Germinal center (tissue), 1 donor: ENCODE results near the gene MS4A13.
"Not testable (repeated sequence)": the region's sequence is repeated elsewhere in the genome, so short reads cannot be mapped to it uniquely, and the experiment has no call there.

Experiments used
- DNase-seq: peaks from one replicate; pipeline ENCODE4 v3.0.0; 2012; ENCODE audit warnings: mixed read lengths, low spot score

Gene MS4A13, protein sequence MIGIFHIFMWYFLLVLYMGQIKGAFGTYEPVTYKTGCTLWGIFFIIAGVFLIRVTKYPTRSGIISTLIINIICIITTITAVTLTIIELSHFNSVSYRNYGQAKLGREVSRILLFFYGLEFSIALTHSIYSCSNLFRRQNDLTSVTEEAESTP

DNA sequence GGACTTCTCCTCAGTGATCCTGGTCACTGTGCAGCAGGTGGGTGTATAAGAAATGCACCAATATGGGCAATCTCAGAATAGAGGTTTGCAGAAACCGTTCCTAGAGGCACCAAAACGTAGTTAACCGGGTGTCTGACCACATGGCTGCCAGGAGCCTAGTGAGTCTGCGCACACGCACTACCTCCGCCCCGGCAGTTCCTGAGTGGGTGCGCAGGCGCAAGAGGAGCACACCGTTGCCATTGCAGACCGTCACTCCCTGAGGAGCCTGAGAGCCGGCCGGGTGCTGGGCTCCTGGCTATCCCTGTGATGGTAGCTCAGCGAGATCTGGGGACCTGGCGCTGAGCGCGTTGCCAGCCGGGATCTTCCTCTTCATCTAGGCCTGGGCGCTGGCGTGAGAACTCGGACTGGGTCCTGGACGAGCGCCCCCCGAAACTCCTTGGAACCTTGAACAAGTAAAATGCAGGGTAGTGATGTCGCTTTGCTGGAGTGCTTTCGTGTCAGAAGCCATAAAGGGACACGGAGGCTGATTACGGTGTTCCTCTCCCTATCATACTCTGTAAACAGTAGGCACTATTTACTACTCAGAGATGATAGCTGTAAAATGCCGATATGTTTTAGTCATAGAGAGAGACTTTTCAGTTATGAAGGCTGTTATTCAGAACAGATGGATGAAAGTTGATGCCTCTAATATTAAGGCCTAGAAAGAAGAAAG is at the start of gene MS4A13:
TSS of gene MS4A13 (plus strand) at position 249 of the 712 bp plus-strand sequence. CDS start 2,692 bp downstream, outside the sequence.
- no peak for DNase-seq

DNA sequence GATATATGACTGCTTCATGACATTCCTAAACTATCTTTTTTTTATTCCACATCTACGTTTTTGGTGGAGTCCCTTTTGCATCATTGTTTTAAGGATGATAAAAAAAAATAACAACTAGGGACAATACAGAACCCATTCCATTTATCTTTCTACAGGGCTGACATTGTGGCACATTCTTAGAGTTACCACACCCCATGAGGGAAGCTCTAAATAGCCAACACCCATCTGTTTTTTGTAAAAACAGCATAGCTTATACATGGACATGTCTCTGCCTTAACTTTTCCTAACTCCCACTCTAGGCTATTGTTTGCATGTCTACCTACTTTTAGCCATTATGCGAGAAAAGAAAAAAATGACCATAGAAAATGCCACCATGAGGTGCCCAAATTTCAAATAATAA is 46.4 kb upstream of the MS4A13 start:
- DNase-seq: no peak

- DNase-seq: no peak
Measured at GRCh38 chr11:60469723-60470122, 45.5 kb upstream of the MS4A13 start.

DNA sequence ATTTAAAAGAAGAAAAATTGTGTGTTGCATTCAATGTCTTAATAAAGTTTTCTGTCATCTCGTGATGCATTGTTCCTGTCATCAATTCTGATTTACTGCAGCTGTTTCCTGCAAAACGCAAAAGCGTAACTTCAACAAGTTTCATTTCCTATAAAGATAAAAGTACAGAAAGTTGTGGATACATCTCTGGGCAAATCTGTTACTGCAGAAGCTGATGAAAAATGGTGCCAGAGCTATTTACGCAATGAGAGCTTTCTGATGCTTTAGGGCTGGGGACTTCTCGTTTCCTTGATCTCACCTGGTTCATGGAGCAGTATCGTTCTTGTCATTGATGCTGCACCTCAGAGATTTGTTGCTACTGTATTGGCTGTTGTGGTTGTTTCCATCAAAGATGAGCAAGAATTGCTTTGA is 38.2 kb upstream of the MS4A13 start:
- DNase-seq: peak; percentile 61

DNA sequence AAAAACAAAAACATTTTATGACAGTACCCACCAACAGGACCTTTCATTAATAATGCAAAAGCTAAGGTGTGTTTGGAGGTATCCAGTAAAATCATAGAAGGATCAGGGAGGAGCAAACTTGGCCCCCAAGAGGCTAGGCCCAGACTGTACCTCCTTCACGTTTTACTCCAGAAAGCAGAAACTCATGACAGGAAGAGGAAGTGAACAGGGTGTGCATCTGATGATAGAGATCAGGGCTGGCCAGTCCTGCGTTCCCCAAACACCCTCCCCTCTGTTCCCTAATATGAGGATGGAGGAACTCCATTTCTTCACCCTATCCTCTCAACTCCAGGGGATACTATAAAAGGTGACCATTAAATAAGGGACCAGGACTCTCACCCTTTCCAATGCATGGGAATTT is 32.8 kb upstream of the MS4A13 start:
- DNase-seq: peak; percentile 41

DNA sequence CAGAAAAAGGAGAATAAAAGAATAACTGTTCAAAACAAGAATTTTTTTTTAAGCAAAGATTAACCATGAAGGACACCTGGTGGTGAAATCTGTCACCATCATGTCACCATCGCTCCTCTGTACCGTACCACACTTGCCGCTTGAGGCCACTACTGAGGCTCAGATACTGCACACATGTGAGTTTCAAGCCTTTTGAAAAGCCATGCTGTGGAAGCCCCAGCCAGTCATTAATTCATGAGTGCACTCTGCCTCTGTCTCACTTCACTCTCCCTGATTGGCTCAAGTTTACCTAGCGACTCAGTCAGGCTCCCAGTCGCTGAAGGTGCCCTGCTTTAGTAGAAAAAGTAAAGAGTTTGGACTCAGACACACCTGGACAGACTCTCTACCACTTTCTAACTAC is 29.2 kb upstream of the MS4A13 start:
- DNase-seq: peak; percentile 85

DNA sequence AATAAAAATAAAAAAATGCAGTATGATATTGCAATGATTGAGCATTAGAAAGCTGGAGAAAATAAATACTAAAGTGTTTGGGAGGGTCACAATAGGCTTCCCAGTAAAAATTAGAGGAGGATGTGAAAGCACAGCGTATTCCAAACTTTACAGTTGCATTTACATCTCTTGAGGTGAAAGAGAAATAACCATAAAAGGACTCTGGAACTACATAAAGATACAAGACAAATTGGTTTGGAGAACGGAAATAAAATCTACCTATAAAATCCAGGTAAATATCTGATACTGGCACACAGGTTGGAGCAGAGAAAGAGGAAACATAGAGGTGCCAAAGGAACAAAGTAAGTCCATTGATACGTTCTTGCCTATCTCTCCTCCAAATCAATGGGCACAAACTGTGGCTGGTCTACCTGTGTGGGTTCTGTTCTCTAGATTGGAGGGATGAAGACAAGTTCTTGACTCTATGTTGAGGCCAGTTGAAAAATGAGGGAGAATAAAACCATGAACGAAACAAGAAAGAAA is 22.6 kb upstream of the MS4A13 start, which contains the start of gene MS4A12:
TSS of gene MS4A12 (plus strand) at position 291 of the 522 bp plus-strand sequence. CDS start 4,541 bp downstream, outside the sequence.
- DNase-seq: no peak

DNA sequence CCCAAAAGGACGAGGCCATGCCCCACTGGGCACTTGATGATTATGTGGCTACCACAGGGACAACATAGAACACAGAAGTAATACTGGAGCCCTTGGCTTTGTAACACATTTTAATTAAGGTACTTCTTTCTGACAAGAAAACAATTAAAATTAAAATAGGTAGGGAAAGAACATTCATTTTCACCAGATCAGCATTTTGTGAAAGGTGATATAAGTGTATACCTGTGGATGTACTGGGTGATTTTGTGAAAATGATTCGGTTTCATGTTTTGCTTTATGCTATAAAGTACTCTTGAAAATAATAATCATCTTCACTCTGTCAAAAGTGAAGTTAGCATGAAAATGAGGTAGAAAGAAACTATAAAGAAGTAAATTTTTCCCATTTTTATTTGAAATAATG is 21.7 kb upstream of the MS4A13 start:
- DNase-seq: no peak

DNA sequence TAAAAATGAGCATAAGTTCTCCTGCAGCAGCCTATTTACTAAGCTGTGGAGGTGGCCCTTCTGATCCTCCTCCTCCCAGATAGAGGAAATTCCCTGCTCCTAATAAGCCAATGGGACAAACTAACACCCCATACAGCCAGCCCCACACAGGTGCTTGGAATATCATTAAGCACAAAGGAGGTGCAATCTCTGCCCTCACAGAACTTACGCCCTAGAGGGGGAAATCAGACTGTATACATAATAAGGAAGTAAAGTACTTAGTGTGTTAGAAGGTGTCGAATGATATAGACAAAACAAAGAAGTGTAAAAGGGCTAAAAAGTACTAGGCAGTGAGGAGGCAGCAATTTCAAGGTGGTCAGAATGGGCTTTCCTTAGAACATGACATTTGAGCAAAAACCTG is 16.8 kb upstream of the MS4A13 start:
- no peak for DNase-seq

- peak; percentile 79 for DNase-seq
Measured at GRCh38 chr11:60498853-60499252, 16.3 kb upstream of the MS4A13 start.

DNA sequence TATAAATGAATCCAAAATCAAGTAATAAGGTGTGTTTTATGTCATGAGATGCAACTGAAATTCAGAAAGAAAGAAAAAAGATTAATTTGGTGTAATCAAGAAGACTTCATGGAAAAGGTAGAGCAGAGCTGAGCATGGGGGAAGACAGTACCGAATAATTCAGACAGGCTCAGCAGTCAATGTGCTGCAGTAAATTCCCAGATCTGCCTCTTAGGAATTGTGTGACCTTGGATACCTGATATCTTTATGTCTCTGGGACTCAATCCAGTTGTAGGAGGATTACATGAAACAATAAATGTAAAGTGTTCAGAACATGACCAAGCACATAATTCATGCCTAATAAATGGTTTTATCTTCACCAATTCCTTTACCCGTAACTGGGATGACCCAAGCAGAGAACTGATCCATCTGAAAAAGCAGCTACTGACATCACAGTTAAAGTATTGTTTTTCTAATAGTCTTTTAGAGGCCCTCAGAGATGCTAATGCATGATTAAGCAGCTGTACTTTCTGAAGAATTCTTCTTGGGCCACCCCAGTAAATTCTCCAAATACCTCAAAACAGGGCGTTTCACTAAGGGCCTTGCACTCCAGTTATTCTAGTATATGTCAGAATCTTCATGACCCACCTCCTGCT is 14.8 kb upstream of the MS4A13 start:
- DNase-seq: no peak

DNA sequence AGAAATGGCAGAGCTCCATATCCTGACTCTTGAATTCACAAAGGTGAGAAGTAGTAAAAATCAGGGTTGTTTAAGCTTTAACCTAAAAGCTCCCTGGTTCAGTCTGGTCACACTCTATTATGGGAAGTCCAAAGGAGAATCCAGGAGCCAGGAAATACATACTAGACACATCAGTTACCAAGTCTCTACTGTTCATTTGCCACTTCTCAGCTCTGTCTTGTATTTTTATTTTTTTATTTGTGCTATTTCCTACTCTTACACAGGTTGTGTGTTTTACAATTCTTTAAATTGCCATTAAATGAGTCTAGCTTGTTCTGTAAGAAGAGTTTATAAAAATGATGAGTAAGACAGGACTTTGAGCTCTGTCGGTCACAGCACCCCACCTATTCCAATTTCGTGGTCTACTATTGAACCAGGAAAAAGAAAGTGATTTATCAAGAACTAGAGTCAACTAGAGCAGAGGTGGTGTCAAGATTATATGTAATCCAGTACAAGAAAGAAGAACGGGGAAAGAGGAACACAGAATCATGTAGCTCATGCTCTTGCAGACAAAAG is 12.9 kb upstream of the MS4A13 start:
- no peak for DNase-seq

- no peak for DNase-seq
Measured at GRCh38 chr11:60504219-60504905, 10.8 kb upstream of the MS4A13 start.

DNA sequence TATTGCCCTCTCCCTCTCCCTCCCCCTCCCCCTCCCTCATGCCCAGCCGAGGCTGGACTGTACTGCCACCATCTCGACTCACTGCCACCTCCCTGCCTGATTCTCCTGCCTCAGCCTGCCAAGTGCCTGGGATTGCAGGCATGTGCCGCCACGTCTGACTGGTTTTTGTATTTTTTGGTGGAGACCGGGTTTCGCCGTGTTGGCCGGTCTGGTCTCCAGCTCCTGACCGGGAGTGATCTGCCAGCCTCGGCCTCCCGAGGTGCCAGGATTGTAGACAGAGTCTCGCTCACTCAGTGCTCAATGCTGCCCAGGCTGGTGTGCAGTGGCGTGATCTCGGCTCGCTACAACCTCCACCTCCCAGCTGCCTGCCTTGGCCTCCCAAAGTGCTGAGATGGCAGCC is 5.6 kb upstream of the MS4A13 start:
- DNase-seq: not testable (repeated sequence)

DNA sequence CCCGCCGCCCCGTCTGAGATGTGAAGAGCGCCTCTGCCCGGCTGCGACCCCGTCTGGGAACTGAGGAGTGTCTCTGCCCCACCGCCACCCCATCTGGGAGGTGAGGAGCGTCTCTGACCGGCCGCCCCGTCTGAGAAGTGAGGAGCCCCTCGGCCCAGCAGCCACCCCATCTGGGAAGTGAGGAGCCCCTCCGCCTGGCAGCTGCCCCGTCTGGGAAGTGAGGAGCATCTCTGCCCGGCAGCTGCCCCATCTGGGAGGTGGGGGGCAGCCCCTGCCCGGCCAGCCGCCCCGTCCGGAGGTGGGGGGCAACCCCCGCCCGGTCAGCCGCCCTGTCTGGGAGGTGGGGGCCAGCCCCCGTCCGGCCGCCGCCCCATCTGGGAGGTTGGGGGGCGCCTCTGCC is 5.0 kb upstream of the MS4A13 start:
- DNase-seq: not testable (repeated sequence)

DNA sequence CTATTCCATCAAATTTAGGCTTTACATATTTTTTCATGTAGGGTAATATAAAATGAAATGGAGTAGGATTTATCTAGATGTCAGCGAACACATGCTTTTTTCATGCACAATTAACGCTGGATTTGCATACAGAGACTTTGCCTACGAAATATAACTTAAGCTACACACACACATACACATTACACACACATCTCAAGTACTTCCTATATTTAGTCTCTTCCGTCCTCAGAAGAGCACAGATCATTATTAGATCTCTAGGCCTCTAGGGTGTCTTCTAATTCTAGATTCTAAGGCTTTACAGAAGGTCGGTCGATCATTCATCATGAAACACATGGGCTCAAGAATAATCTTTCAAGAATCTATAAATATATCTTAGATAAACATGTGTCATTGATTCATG is 3.8 kb upstream of the MS4A13 start:
- DNase-seq: peak; percentile 42

DNA sequence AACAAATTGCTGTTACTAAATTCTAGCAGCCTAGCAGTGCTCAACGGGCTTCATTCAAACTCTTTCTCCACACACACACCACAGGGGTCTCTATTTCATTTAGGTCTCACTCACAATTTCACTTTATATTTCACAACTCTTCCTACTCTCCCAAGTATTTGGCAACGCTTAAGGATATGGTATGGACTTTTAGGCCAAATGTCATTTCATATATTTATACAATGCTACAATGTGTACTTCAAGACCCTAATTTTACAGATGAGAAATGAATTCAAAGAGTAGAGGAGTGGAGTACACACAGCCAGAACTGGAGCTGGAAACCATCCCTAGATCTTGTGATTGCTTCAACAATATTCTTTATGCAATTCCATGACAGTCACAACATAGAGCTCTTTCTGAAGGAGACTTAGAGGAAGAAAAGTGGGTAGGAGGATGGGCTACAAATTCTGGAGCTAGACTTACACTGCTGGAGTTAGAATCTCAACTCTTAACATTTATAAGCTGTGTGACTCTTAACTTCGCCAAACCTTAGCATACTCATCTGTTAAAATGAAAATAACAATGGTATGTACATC is 2.5 kb upstream of the MS4A13 start:
- DNase-seq: no peak

- no peak for DNase-seq
Measured at GRCh38 chr11:60513496-60514460, 1.4 kb upstream of the MS4A13 start.

- no peak for DNase-seq
Measured at GRCh38 chr11:60528465-60528864, 13.3 kb downstream of the MS4A13 start.

- DNase-seq: peak; percentile 42
Measured at GRCh38 chr11:60528934-60529333, 13.7 kb downstream of the MS4A13 start.
